ENCODE measurements around the gene TAOK1. TPM values are rescaled to one million over a fixed set of nuclear protein-coding genes. Genes with fewer than 3 reads are reported as not detected.

The TAOK1 gene
- total RNA-seq, 1 donor from 2014 or later, result 89.1 TPM

GRCh38 chr17:29593591-29594518 lies 203.7 kb downstream of the TAOK1 start:
- Mint-ChIP-seq H3K9me3 (ENCODE audit: low read depth) (no peaks in the 10 kb centered on the region), H3K36me3 (ENCODE audit: insufficient read depth) (no peaks in the 10 kb centered on the region), H3K4me1 (ENCODE audit: low read depth) (peaks cover 20% of the 10 kb centered on the region), H3K27ac (no peak overlapping the region), H3K27me3 (no peaks in the 10 kb centered on the region), H3K4me3 (ENCODE audit: low read depth) (peak overlapping the region; percentile 75)
- DNase-seq (ENCODE audit: low spot score, unreplicated experiment), result no peak
- TF ChIP-seq, protein P1, sequence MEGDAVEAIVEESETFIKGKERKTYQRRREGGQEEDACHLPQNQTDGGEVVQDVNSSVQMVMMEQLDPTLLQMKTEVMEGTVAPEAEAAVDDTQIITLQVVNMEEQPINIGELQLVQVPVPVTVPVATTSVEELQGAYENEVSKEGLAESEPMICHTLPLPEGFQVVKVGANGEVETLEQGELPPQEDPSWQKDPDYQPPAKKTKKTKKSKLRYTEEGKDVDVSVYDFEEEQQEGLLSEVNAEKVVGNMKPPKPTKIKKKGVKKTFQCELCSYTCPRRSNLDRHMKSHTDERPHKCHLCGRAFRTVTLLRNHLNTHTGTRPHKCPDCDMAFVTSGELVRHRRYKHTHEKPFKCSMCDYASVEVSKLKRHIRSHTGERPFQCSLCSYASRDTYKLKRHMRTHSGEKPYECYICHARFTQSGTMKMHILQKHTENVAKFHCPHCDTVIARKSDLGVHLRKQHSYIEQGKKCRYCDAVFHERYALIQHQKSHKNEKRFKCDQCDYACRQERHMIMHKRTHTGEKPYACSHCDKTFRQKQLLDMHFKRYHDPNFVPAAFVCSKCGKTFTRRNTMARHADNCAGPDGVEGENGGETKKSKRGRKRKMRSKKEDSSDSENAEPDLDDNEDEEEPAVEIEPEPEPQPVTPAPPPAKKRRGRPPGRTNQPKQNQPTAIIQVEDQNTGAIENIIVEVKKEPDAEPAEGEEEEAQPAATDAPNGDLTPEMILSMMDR (IDR thresholded peaks at IDR 0.05; ENCODE audit: unreplicated experiment), result peak; percentile 20

GRCh38 chr17:29594519-29595090 lies 204.4 kb downstream of the TAOK1 start:
- Mint-ChIP-seq H3K4me3 (ENCODE audit: low read depth) (peak overlapping the region; percentile 75), H3K9me3 (ENCODE audit: low read depth) (no peaks in the 10 kb centered on the region), H3K36me3 (ENCODE audit: insufficient read depth) (no peaks in the 10 kb centered on the region), H3K27me3 (peaks cover 7% of the 10 kb centered on the region), H3K27ac (no peak overlapping the region), H3K4me1 (ENCODE audit: low read depth) (peaks cover 20% of the 10 kb centered on the region)
- TF ChIP-seq, protein P1 (IDR thresholded peaks at IDR 0.05; ENCODE audit: unreplicated experiment), result no peak
- DNase-seq (ENCODE audit: low spot score, unreplicated experiment), result no peak

DNA sequence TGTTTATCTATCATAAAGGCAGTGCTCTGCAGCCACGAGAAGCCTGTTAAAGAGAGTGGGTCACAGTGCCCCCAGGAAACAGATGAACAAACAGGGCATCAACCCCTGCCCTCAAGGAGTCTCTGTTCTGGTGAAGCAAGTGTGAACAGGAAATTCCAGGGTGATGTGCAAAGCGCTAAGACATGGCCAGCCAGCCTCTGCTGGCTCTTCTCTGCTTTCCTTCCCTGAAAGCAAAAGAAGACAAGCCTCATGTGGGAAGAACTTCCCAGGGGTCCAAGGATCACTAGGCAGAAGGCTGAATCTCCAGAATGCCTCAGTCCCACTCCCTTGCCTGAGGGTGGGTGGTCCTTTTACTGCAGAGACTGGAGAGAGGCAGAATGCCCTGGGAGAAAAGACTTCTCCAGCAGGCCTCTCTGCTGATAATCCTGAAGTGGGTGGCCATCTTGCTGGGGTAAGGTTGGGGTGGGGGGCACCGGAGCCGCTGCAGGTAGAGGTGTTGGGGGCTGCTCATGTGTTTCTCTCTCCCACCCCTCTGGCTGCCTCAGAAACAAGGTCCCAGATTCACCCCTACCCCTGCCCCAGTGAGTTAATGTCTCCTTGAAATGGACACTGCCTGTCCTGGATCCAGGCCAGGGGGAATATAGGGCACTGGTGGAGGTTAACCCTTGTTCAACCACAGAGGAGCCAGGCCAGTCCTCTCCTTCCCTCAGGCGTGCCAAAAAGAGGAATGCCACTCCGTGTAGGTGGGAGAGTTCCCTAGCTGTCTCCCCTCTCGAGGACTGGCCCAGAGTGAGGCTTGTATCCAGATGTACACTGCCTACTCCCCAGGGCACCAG lies 205.2 kb downstream of the TAOK1 start:
- H3K36me3 Mint-ChIP-seq (ENCODE audit: insufficient read depth), result no peaks in the 10 kb centered on the region
- H3K4me3 Mint-ChIP-seq (ENCODE audit: low read depth), result no peak overlapping the region
- no peak for DNase-seq (ENCODE audit: low spot score, unreplicated experiment)
- H3K4me1 Mint-ChIP-seq (ENCODE audit: low read depth), result peaks cover 15% of the 10 kb centered on the region
- H3K27ac Mint-ChIP-seq, result no peak overlapping the region
- TF ChIP-seq, protein P1 (IDR thresholded peaks at IDR 0.05; ENCODE audit: unreplicated experiment), result no peak
- no peaks in the 10 kb centered on the region for H3K9me3 Mint-ChIP-seq (ENCODE audit: low read depth)
- peaks cover 7% of the 10 kb centered on the region for H3K27me3 Mint-ChIP-seq

GRCh38 chr17:29595943-29596774 lies 206.0 kb downstream of the TAOK1 start:
- Mint-ChIP-seq H3K4me3 (ENCODE audit: low read depth) (no peak overlapping the region), H3K27ac (no peak overlapping the region), H3K27me3 (peaks cover 7% of the 10 kb centered on the region), H3K9me3 (ENCODE audit: low read depth) (no peaks in the 10 kb centered on the region), H3K36me3 (ENCODE audit: insufficient read depth) (no peaks in the 10 kb centered on the region), H3K4me1 (ENCODE audit: low read depth) (peaks cover 10% of the 10 kb centered on the region)
- TF ChIP-seq, protein P1 (IDR thresholded peaks at IDR 0.05; ENCODE audit: unreplicated experiment), result no peak
- no peak for DNase-seq (ENCODE audit: low spot score, unreplicated experiment)

Measured in progenitor cell of endocrine pancreas (in vitro differentiated cells).